HUES48 (cell line): ENCODE measurements around the gene MEGF6.
A peak's percentile ranks its signal among the peaks of the same experiment; 100 is the strongest.

Experiments used
- H3K27ac ChIP-seq: one replicate; pipeline ENCODE4 v1.7.0; 2013; ENCODE audit warnings: low read depth, low read length, inconsistent platforms
- H3K27me3 ChIP-seq: 2 replicates; pipeline ENCODE4 v1.6.1; 2013; ENCODE audit warnings: mild to moderate bottlenecking, low read length; ENCODE audit not compliant: control insufficient read depth, insufficient read depth
- H3K36me3 ChIP-seq: 2 replicates; pipeline ENCODE4 v1.6.1; 2013; ENCODE audit warnings: low read length; ENCODE audit not compliant: control insufficient read depth, insufficient read depth
- H3K4me1 ChIP-seq: 2 replicates; pipeline ENCODE4 v1.6.1; 2013; ENCODE audit warnings: mild to moderate bottlenecking, low read length; ENCODE audit not compliant: control insufficient read depth, insufficient read depth
- H3K4me3 ChIP-seq: 2 replicates; pipeline ENCODE4 v1.5.1; 2013; ENCODE audit warnings: mild to moderate bottlenecking, low read depth, low read length
- H3K9ac ChIP-seq: 2 replicates; pipeline ENCODE4 v1.6.1; 2013; ENCODE audit warnings: mild to moderate bottlenecking, low read depth, low read length, moderate library complexity
- H3K9me3 ChIP-seq: 2 replicates; pipeline ENCODE4 v1.6.1; 2013; ENCODE audit warnings: low read length; ENCODE audit not compliant: control insufficient read depth, insufficient read depth

The MEGF6 gene

GRCh38 chr1:3616861-3617260 is 5.6 kb upstream of the MEGF6 start:
- Histone ChIP-seq H3K27me3 (peaks cover 12% of the 10 kb centered on the region), H3K36me3 (no peaks in the 10 kb centered on the region), H3K27ac (no peak overlapping the region), H3K9me3 (no peaks in the 10 kb centered on the region), H3K9ac (no peak overlapping the region), H3K4me1 (peaks cover 36% of the 10 kb centered on the region), H3K4me3 (no peak overlapping the region)

DNA sequence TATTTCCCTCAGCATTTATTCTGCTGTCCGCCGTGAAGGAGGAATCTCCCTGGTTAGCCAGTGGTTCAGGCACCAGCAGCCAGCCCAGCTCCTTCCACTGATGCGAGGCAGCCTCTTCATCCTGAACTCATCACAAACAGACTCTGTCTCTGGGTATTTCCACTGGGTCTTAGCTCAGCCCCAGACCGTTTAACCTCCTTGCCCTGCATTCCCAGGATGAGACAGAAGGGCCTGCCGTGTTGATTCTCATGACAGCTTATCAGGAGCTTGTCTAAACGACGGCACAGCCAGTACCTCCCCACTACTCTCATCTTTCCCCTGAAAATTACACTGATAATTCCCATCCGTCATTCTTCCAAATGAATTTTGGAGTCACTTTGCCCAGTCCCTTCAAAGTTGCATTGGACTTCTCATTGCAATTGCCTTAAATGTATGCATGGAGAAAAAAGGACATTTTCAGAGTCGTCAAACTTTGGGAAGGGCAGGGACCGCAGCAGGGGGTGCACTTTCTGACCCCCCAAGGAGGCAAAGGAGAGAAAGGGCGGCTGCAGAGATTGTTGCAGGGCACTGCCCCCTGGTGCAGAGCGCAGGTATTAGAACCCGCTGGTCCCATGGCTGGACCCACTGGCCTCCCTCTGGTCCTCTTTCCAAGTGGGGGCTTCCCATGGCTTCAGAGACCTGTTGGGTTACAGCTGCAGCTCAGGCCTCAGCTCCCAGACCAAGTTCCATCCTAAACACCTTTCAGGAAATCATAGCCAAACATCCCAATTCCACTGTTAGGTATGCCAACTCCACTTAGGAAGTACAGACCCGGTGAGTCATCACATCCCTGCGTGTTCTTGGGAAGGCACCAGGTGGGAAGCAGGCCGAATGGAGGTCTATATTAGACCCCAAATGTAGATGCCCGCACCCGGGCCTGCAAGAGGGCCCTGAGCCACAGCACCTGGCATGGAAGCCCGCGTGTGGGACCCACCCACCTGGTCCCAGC is 3.7 kb upstream of the MEGF6 start:
- Histone ChIP-seq H3K9ac (no peak overlapping the region), H3K27me3 (peaks cover 14% of the 10 kb centered on the region), H3K36me3 (no peaks in the 10 kb centered on the region), H3K27ac (peak overlapping the region; percentile 18), H3K9me3 (no peaks in the 10 kb centered on the region), H3K4me1 (peaks cover 38% of the 10 kb centered on the region), H3K4me3 (no peak overlapping the region)

GRCh38 chr1:3612123-3612522 is 815 bp upstream of the MEGF6 start:
- H3K4me3 ChIP-seq: peak overlapping the region; percentile 49
- H3K36me3 ChIP-seq: no peaks in the 10 kb centered on the region
- no peak overlapping the region for H3K27ac ChIP-seq
- peaks cover 31% of the 10 kb centered on the region for H3K4me1 ChIP-seq
- no peaks in the 10 kb centered on the region for H3K9me3 ChIP-seq
- no peak overlapping the region for H3K9ac ChIP-seq
- H3K27me3 ChIP-seq: peaks cover 14% of the 10 kb centered on the region

GRCh38 chr1:3610527-3611169 is 660 bp downstream of the MEGF6 start:
- no peak overlapping the region for H3K27ac ChIP-seq
- peaks cover 14% of the 10 kb centered on the region for H3K27me3 ChIP-seq
- no peaks in the 10 kb centered on the region for H3K9me3 ChIP-seq
- H3K36me3 ChIP-seq: no peaks in the 10 kb centered on the region
- peak overlapping the region; percentile 11; the same call in 1 of the 2 replicates for H3K9ac ChIP-seq
- peaks cover 31% of the 10 kb centered on the region for H3K4me1 ChIP-seq
- peak overlapping the region; percentile 80 for H3K4me3 ChIP-seq

GRCh38 chr1:3609769-3610526 is 1.4 kb downstream of the MEGF6 start:
- Histone ChIP-seq H3K27ac (no peak overlapping the region), H3K36me3 (no peaks in the 10 kb centered on the region), H3K27me3 (peaks cover 14% of the 10 kb centered on the region), H3K4me3 (peak overlapping the region; percentile 80), H3K9ac (no peak overlapping the region), H3K9me3 (no peaks in the 10 kb centered on the region), H3K4me1 (peaks cover 30% of the 10 kb centered on the region)

- no peak overlapping the region for H3K4me3 ChIP-seq
- H3K27me3 ChIP-seq: peaks cover 14% of the 10 kb centered on the region
- no peak overlapping the region for H3K27ac ChIP-seq
- H3K4me1 ChIP-seq: peaks cover 25% of the 10 kb centered on the region
- H3K9ac ChIP-seq: no peak overlapping the region
- no peaks in the 10 kb centered on the region for H3K36me3 ChIP-seq
- H3K9me3 ChIP-seq: no peaks in the 10 kb centered on the region
These were observed 2.1 kb downstream of the MEGF6 start for GRCh38 chr1:3609016-3609768.

GRCh38 chr1:3608154-3608553 is 3.2 kb downstream of the MEGF6 start:
- Histone ChIP-seq H3K9ac (no peak overlapping the region), H3K4me1 (peaks cover 15% of the 10 kb centered on the region)

GRCh38 chr1:3607703-3608065 is 3.6 kb downstream of the MEGF6 start:
- no peak overlapping the region for H3K9ac ChIP-seq
- H3K27me3 ChIP-seq: peaks cover 10% of the 10 kb centered on the region
- H3K9me3 ChIP-seq: no peaks in the 10 kb centered on the region
- no peak overlapping the region for H3K27ac ChIP-seq
- no peak overlapping the region for H3K4me3 ChIP-seq
- peaks cover 10% of the 10 kb centered on the region; the same call in 1 of the 2 replicates for H3K4me1 ChIP-seq
- H3K36me3 ChIP-seq: no peaks in the 10 kb centered on the region

More at GRCh38 chr1:3608154-3608553, 3.2 kb downstream of the MEGF6 start:
- Histone ChIP-seq H3K36me3 (no peaks in the 10 kb centered on the region), H3K27ac (no peak overlapping the region), H3K27me3 (peaks cover 14% of the 10 kb centered on the region), H3K4me3 (no peak overlapping the region), H3K9me3 (no peaks in the 10 kb centered on the region)

DNA sequence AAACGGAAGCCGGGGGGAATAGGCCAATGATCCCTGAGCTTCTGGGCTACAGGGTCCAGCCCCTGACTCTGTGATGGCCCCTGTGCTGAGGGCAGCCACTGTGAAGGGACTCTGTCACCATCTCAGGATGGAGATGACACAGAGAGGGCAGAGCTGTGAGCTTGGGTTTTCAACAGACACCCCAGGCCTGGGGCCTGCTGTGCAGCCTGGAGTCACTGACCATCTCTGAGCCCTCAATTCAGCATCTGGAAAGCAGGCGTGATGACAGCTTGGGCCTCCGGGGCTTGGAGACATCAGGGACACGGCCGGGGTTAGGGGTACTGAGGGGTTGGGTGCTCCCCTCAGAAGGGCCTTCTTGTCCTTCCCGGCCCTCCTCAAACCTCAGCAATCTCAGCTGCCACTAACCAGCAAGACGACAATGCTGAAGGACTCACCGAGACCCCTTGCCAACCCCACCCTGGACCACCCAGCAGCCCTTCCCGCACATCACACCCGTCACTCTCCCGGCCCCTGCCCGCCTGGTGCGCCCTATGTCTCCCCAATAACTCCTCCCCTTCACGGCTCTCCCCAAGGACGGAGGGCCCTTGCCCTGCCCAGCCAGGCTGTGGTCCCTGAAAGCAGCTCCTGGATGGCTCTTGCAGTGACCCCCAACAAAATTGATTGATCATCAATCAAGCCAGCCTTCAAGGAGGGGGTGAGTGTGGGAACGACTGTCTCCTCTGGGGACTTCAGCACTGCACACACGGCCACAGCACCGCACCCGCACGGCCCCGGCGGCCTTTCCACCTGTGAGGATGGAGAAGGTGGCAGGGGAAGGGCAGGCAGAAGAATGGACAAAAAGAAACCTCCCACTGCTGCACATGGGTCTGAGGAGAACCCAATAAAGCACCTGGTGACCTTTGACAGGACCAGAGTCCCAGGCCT is 4.3 kb downstream of the MEGF6 start:
- Histone ChIP-seq H3K27me3 (peaks cover 4% of the 10 kb centered on the region), H3K27ac (no peak overlapping the region), H3K4me1 (peaks cover 4% of the 10 kb centered on the region; the same call in 1 of the 2 replicates), H3K9ac (no peak overlapping the region), H3K36me3 (no peaks in the 10 kb centered on the region), H3K9me3 (no peaks in the 10 kb centered on the region), H3K4me3 (no peak overlapping the region)
